ENCODE measurements around the gene UGT2A1.

UGT2A1 gene

GRCh38 chr4:69642961-69643360 is 10.1 kb downstream of the UGT2A1 start:
- TF ChIP-seq CTCF (conservative IDR thresholded peaks at IDR 0.05; ENCODE audit: control insufficient read depth, insufficient read depth, low read depth, low read length), result no peak

GRCh38 chr4:69640289-69640688 is 12.8 kb downstream of the UGT2A1 start:
- TF ChIP-seq CTCF (conservative IDR thresholded peaks at IDR 0.05; ENCODE audit: control insufficient read depth, insufficient read depth, low read depth, low read length), result no peak
- no peak for DNase-seq (ENCODE audit: low read depth)
- H3K4me3 ChIP-seq (ENCODE audit: control insufficient read depth, low read depth, low read length), result no peak overlapping the region

More at GRCh38 chr4:69642961-69643360, 10.1 kb downstream of the UGT2A1 start:
- H3K4me3 ChIP-seq (ENCODE audit: control insufficient read depth, low read depth, low read length), result no peak overlapping the region
- DNase-seq (ENCODE audit: low read depth), result no peak

- no peak for TF ChIP-seq CTCF (conservative IDR thresholded peaks at IDR 0.05; ENCODE audit: control insufficient read depth, insufficient read depth, low read depth, low read length)
- H3K4me3 ChIP-seq (ENCODE audit: control insufficient read depth, low read depth, low read length), result no peak within 1 kb of the TSS
- DNase-seq (ENCODE audit: low read depth), result no peak
Measured at GRCh38 chr4:69639542-69639941, 13.5 kb downstream of the UGT2A1 start, which contains the start of gene UGT2A2. UGT2A2 (minus strand) TSS chr4:69639642; CDS start chr4:69639640, 2 bp downstream.

- no peak overlapping the region for H3K4me3 ChIP-seq (ENCODE audit: control insufficient read depth, low read depth, low read length)
- DNase-seq (ENCODE audit: low read depth), result peak; percentile 43
- peak; percentile 45 for TF ChIP-seq CTCF (conservative IDR thresholded peaks at IDR 0.05; ENCODE audit: control insufficient read depth, insufficient read depth, low read depth, low read length)
Measured at GRCh38 chr4:69617083-69617694, 35.9 kb downstream of the UGT2A1 start.

- no peak for TF ChIP-seq CTCF (conservative IDR thresholded peaks at IDR 0.05; ENCODE audit: control insufficient read depth, insufficient read depth, low read depth, low read length)
- no peak for DNase-seq (ENCODE audit: low read depth)
- H3K4me3 ChIP-seq (ENCODE audit: control insufficient read depth, low read depth, low read length), result no peak overlapping the region
Measured at GRCh38 chr4:69610484-69610883, 42.6 kb downstream of the UGT2A1 start.

- no peak for TF ChIP-seq CTCF (conservative IDR thresholded peaks at IDR 0.05; ENCODE audit: control insufficient read depth, insufficient read depth, low read depth, low read length)
- no peak overlapping the region for H3K4me3 ChIP-seq (ENCODE audit: control insufficient read depth, low read depth, low read length)
- DNase-seq (ENCODE audit: low read depth), result no peak
Measured at GRCh38 chr4:69601065-69601464, 52.0 kb downstream of the UGT2A1 start.

All from fibroblast of mammary gland (primary cell).